ENCODE measurements around the gene OR51S1.
"Not testable (repeated sequence)": the region's sequence is repeated elsewhere in the genome, so short reads cannot be mapped to it uniquely, and the experiment has no call there.

Gene OR51S1

GRCh38 chr11:4804280-4804679, 44.7 kb downstream of the OR51S1 start, which contains the start of gene OR52R1:
Gene OR52R1, minus strand, starts transcription at chr11:4804380. Its CDS starts 0 bp downstream, at chr11:4804380.
- DNase-seq = no peak

- not testable (repeated sequence) for DNase-seq
Measured at GRCh38 chr11:4801316-4801715, 47.7 kb downstream of the OR51S1 start.

- DNase-seq = no peak
Measured at GRCh38 chr11:4798427-4799183, 50.4 kb downstream of the OR51S1 start.

All from activated CD4-positive, CD25-positive, alpha-beta regulatory T cell treated with anti-CD3 and anti-CD28 coated beads, Interleukin-2, amount 50 U/mL, for 72 hours (primary cell).